Astrocyte of the cerebellum (primary cell): ENCODE measurements around the gene AZGP1.
"Not testable (repeated sequence)": the region's sequence is repeated elsewhere in the genome, so short reads cannot be mapped to it uniquely, and the experiment has no call there.

Source experiments
- DNase-seq: peaks from one replicate; pipeline ENCODE4 v3.0.0-alpha.2; 2011; ENCODE audit warnings: low read depth
- H3K4me3 ChIP-seq: 2 replicates; pipeline ENCODE4 v1.5.1; 2011; ENCODE audit warnings: mild to moderate bottlenecking, low read depth, low read length, moderate library complexity
- in situ Hi-C: cut with HindIII; loops from 2 replicates; pipeline ENCODE4 v1.10.0; 2017; ENCODE audit warnings: low sequenced_read_pairs
- TF ChIP-seq, protein P1 (sequence below): IDR thresholded peaks from 2 replicates; pipeline ENCODE4 v1.5.1; 2012; ENCODE audit warnings: low read length, low read depth, moderate library complexity, mild to moderate bottlenecking; ENCODE audit errors: missing control alignments

Gene AZGP1

DNA sequence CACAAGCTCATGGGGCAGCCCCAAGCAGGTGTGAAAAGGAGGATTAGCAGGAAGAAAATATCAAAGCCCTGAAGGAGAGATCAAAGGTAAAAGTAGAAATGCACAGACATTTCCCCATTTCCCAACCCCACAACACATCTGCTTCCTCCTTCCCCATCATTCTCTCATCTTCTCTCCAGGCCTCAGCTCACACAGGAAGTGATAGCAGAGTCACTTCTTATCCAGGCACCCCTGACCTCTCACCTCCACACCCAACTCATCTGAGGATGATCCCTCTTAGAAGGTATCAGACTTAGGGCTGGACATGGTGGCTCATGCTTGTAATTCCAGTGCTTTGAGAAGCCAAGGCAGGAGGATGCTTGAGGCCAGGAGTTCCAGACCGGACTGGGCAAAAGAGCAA lies 28.2 kb downstream of the AZGP1 start:
- DNase-seq: no peak
- in situ Hi-C loops: no loop called here
- TF ChIP-seq, protein P1, sequence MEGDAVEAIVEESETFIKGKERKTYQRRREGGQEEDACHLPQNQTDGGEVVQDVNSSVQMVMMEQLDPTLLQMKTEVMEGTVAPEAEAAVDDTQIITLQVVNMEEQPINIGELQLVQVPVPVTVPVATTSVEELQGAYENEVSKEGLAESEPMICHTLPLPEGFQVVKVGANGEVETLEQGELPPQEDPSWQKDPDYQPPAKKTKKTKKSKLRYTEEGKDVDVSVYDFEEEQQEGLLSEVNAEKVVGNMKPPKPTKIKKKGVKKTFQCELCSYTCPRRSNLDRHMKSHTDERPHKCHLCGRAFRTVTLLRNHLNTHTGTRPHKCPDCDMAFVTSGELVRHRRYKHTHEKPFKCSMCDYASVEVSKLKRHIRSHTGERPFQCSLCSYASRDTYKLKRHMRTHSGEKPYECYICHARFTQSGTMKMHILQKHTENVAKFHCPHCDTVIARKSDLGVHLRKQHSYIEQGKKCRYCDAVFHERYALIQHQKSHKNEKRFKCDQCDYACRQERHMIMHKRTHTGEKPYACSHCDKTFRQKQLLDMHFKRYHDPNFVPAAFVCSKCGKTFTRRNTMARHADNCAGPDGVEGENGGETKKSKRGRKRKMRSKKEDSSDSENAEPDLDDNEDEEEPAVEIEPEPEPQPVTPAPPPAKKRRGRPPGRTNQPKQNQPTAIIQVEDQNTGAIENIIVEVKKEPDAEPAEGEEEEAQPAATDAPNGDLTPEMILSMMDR: no peak
- H3K4me3 ChIP-seq: no peak overlapping the region

DNA sequence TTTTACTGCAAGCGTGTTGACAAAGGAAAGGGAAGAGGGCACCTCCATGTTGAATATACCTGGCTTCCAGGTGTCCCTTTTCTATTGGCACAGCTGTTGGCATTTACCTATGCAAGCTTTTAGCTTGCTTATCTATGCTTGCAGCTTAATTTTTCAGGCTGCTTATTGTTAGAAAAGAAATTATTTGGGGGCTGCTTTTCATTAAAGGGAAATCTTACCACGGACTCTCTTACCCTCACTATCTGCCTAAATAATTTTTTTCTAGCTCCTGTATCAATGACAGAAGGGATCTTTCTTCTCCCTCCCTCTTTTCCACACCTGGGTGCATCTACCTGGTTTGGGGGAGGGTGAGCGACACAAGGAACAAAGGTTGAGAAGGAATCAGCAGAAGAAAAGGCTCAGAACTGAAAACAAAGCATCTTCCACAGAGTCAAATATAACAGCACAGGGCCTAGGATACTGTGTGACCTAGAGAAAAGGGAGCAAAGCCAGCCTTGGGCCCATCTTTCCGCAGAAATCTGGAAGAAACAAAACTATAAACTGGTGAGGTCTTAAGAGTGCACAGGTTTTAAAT lies 31.2 kb downstream of the AZGP1 start:
- TF ChIP-seq, protein P1: no peak
- no peak overlapping the region for H3K4me3 ChIP-seq
- in situ Hi-C loops: no loop called here
- no peak for DNase-seq

GRCh38 chr7:99943641-99944496 lies 32.0 kb downstream of the AZGP1 start:
- TF ChIP-seq, protein P1: no peak
- in situ Hi-C loops: no loop called here

GRCh38 chr7:99938296-99938695 lies 37.5 kb downstream of the AZGP1 start:
- H3K4me3 ChIP-seq: no peak overlapping the region
- TF ChIP-seq, protein P1: no peak
- in situ Hi-C loops: no loop called here

More at GRCh38 chr7:99943641-99944496, 32.0 kb downstream of the AZGP1 start:
- DNase-seq: no peak
- no peak overlapping the region for H3K4me3 ChIP-seq

DNA sequence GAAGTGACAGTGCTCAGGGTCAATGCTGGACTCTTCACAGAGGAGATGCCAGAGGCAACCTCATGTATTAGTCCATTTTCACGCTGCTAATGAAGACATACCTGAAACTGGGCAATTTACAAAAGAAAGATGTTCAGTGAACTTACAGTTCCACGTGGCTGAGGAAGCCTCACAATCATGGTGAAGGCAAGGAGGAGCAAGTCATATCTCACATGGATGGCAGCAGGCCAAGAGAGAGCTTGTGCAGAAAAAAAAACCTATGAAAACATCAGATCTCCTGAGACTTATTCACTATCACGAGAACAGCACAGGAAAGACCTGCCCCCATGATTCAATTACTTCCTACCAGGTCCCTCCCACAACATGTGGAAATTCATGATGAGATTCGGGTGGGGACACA lies 40.8 kb downstream of the AZGP1 start:
- H3K4me3 ChIP-seq, in situ Hi-C loops, DNase-seq: not testable (repeated sequence)

More at GRCh38 chr7:99938296-99938695, 37.5 kb downstream of the AZGP1 start:
- no peak for DNase-seq

- in situ Hi-C loops: no loop called here
- H3K4me3 ChIP-seq: no peak overlapping the region
- TF ChIP-seq, protein P1: no peak
- DNase-seq: no peak
These were observed 45.5 kb downstream of the AZGP1 start for GRCh38 chr7:99930376-99930775.

- TF ChIP-seq, protein P1: no peak
- in situ Hi-C loops: no loop called here
- no peak overlapping the region for H3K4me3 ChIP-seq
- DNase-seq: no peak
These were observed 46.1 kb downstream of the AZGP1 start for GRCh38 chr7:99929730-99930053.
